NCI-H2196 (cell line): ENCODE results near the gene TRAPPC12.

ENCODE experiments used
- DNase-seq: peaks from one replicate; lab custom pipeline; 2025; ENCODE audit not compliant: unreplicated experiment; lab: John Stamatoyannopoulos, UW

Gene TRAPPC12

DNA sequence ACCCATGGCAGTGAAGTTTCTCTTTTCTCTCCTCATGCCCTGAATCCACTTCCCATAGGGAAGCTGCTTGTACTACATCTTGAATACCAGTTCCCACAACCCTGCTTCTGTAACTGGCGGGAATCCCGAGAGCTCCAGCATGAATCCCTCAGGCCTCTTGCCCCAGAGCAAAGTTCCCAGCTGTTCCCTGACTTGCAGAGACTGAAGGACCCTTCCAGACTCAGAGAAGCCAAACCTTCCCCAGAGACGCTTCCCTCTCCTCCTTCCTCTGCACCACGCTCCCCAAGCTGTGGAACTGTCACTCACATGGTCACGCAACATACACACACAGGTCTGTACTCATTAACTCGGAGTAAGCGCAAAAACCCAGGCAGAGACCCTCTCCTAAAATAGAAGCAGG, 26.4 kb downstream of the TRAPPC12 start:
- DNase-seq = no peak

DNA sequence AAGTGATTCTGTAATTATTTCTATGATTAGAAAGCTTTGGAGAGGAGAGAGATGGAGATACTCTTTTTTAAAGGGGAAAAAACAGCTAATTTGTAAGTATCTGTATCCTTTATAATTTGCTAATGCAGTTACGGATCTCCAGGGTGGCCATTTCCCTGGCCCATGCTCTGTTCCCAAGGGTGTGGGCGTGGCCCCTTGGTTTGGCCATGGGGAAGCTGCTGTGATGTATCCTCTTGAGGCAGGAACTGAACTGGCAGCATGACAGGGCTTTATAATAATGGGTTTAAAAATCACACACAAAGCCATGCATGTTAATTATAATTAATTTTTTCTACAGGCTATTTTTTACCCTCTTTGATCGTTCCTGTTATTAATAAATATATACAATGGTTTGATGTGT, 27.0 kb downstream of the TRAPPC12 start:
- DNase-seq = no peak

DNA sequence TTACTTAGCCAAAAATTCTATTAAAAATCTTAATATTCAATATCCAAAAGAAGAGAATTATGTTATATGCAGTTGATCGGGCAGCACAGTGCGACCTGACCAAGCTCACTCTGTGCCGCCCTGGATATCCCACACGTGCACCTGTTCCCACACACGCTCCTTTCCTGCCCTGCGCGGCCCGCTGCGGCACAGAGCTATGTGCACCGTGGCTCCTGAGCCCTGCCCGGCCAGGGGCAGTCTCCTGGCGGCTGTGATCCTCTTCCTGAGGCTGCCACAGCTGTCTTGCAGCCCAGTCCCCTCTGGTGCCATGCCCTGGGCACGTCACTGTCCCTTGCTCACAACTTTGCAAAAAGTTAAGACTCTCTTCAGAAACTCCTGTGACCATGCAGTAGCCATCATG, 29.3 kb downstream of the TRAPPC12 start:
- no peak for DNase-seq

DNA sequence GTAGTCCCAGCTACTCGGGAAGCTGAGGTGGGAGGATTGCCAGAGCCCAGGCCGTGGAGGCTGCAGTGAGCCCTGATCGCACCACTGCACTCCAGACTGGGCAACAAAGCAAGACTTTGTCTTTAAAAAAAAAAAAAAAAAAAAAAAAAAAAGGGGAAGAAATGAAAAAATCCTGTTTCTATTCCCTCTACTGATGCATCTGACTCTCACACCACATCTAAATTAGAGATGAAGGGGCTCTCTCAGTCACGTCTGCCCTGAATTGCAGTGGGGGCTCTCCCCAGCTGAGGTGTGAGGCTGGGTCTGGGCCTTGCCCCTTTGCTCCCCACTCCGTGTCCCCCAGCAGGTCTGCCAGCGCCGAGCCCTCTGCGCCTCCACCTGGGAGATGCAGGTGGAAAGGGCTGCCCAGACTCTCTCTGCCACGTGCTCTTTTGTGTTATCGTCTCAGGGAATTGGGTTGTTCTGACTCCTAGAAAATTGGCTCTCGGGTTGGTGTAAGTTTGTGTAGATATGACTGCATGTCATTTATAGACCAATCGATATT, 30.2 kb downstream of the TRAPPC12 start:
- no peak for DNase-seq

DNA sequence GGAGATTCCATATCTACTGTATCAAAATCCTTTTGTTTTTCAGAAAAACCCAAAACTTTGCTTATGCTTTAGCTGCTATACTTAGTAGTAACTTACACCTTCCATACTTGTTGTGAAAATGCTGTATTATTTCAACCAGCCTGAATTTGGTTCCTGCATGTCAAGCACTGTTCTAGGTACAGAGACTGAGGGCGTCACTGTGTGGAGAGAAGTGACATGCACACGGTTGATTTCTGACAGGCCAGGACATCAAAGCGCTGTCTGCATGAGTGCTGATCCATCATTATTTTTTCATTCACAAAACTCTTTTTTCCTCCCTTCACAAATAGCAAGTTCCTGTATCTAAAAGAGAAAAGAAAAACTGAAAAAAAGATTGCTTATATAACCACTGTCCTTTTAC, 31.6 kb downstream of the TRAPPC12 start:
- no peak for DNase-seq

DNA sequence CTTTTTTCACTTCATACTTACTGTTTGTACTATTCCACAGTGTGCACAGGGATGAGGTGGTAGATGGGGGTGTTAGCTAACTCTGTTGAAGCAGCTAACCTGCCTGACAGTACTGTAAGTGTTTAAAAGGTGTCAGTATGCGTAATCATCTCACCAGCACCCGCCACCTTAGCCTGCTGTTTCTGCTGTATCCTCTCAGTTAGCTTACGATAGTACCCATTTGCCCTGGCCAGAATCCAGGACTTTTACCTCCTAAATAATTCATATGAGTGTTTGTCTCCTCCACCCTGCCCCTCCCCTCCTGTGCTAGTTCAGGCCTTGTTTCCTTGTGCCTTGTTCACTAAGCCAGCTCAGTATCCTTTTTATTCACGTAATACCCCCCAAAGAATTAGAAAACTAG, 34.2 kb downstream of the TRAPPC12 start:
- DNase-seq = peak; percentile 45

DNA sequence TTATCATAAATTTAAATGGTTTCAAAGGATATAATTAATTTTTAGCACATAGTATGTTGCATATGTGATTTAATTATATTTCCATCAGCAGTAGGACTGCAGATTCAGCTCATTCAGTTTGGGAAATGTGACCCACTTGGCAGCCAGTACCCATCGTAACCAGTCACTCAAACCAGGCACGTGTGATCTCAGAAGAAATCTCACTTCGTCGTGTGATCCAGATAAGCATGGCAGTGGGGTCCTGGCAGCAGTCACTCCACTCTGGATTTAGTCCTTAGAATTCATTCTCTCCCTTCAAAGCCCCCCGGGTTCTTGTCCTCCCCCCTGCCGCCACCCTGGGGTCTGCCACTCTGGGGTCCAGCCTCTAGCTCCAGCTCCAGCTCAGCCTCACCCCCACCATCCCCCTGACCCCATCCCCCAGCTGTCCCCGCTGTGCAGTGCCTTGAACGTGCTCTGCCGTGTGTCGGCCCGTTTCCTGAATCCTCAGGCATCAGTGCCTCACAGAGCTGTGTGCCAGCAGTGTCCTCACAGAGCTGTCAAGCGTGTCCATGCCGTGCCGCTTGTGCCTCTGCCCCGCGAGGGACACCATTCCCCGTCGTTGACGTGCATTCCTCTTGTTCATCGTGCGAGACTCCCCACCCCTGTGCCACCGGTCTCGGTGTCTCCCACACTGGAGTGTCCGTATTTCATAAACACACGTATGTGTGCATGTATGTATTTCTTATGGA, 34.8 kb downstream of the TRAPPC12 start:
- DNase-seq = no peak

DNA sequence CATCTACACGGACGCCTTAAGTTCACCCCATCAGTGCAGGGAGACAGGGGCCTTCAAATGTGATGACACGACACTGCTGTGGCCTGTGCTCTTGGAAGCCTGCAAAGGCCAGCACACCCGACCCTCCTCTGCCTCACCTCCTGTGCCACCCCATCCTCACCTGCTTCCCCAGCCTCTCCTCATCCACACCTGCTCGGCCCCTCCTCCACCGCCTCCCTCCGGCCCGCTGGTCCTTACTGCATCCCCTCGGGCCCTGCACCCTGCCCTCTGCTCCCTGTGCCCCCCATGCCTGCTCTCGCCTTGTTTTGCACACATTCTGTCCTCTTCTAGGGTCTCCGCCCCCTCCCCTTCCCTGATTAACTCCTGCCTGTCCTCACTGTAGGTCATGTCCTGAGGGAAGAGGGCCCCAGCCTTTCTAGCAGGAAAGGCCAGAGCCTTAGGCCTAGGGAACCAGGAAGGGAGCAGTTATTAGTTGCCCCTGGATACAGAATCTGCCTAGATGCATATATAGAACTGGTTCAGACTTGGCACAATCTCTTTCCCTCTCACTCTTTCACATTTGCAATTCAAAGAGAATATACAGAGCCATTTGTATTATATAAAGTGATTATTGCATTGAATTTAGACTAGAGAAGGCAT, 39.4 kb downstream of the TRAPPC12 start:
- no peak for DNase-seq

DNA sequence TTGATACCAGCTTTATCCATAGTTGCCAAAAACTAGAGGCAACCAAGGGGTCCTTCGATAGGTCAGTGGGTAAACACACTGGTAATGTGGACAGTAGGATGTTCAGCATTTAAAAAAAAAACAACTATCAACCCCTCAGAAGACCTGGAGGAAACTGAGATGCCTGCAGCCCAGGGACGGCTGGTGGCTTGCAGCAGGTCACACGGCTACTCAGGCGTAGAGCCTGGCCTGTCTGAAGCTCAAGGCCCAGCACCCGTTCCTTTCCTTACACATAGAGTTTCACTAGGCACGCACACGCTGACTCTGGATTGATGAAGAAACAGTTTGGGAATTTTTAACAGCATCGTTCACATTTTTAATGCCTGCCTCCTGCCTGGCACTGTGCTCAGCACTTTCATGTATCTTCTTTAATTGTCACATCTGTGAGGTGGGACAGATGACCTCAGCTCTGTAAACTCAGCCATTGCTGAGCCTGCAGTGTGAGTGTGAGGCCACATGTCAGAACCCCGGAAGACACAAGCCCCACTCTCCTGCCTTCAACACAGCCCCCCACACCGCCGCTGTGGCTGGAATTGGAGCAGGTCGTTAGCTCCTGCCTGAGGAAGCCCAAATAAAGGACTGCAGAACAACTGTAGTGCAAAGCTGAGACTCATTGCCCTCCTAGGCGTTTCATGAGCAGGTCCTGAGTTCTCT, 40.7 kb downstream of the TRAPPC12 start:
- no peak for DNase-seq

DNA sequence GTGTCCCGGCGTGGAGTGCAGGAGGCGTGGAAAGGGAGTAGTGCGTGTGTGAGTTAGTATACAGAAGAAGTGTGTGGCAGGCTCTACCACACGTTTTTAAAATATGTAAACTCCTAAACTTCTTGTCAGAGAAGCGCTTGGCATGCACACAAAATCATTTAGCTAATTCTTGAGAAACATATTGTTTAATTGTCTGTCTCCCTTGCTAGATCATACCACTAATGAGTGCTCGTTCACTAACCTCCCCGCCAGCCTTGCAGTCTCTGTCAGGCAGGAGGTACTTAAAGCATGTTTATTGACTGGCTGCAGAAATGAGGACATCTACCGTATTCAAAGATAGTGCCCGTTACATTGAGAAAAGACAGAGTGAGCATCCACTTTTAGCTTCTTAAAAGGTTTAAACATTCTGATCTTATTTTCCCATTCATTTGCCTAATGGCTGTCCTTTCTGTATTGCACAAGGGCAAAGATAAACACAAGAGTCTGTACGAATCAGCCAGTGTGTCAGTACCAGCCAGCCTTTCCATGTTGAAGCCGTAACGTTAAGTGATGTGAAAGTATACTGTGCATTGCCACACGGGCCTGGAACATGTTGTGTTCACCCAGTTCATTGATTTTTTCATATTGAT, 41.4 kb downstream of the TRAPPC12 start:
- no peak for DNase-seq

DNA sequence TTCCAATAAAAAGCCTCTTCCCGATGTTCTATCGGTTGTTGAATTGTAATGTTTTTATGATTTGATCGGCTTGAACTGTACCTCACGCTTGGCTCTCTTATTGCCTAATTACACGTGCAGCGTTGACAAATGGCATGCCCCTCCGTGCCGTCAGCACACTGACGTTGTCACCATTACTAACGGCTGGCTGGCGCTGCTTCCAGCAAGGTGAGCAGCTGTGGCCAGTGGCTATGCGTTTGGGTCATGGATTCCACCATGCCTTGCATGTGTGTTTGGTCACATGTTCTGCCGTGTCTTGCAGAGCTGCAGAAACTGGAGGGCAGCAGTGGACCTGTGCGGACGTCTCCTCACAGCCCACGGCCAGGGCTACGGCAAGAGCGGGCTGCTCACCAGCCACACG, 42.1 kb downstream of the TRAPPC12 start:
- no peak for DNase-seq

DNA sequence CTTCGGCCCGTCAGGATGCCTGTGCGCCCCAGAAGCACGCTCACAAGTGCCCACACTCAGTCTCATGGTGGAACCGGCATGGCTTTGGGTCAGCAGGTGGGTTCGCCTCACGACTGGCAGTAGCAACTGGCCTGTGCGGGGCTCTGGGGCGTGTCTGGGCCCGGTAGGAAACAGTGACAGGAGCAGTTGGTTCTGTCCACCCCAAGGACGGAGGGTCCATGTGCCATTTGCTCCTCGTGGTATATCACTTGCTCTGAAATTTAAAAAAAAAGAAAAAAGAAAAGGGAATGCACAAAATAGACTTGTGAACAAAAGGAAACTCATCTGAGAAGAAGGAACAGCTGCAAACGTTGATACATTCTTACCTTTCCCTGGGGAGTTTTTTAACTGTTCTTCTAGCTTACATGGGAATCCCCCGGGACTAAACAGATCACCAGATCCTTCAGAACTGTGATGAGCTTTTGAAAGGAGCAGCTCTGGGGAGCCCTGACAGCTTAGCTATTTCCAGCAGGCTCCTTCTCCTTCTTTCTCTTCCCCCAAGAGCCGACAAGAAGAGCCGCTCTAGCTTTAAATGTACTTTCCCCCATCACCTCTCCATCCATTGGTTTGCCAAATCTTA, 42.8 kb downstream of the TRAPPC12 start:
- DNase-seq = no peak

DNA sequence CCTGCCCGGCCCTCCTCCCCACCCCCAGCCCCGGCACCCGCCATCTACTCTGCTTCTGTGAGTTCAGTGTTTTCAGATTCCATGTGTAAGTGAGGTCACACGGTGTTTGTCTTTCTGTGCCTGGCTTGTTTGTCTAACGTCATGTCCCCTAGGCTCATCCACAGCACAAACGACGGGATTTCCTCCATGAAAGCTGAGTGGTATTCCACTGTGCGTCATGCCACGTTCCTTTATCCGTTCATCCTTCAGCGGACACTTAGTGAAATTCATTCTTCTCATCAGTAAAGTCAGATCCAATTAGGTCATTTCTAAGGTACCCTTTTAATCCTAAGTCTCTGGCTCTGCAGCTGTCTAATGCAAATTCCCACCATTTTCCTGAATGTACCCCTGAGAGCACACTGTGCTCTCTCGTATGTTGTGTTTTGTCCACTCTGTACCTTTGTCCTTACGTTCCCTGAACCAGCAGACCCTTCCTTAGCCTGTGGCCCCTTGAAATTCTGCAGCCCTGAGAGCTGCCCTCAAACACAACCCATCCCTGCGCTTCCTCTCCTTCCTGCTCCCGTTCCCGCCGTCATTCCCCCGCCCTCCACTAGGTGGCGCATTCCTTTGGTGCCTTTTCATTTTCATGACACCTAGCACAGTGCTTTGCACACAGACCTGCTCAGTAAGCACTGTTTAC, 44.1 kb downstream of the TRAPPC12 start:
- peak; percentile 26 for DNase-seq

DNA sequence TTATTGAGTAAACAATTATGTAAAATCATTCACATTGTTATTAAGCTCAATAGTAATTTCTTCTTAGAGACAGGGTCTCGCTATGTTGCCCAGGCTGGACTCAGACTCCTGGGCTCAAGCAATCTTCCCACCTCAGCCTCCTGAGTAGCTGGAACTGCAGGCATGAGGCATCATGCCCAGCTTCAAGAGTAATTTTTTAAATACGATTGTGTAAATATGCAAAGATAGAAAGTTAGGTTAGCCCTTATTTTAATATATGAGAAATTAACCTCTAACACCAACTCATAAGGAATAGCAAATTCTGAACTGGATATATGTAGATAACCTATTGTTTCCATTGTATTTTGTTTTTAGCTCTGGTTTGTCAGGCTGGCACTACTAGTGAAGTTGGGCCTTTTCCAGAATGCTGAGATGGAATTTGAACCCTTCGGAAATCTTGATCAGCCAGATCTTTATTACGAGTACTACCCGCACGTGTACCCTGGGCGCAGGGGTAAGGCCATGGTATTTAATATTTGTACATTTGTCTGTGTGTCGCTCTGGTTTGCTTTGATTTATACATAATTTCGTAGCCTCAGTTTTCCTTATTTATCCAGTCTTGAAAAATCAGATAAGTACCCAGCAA, 44.8 kb downstream of the TRAPPC12 start:
- DNase-seq = no peak

DNA sequence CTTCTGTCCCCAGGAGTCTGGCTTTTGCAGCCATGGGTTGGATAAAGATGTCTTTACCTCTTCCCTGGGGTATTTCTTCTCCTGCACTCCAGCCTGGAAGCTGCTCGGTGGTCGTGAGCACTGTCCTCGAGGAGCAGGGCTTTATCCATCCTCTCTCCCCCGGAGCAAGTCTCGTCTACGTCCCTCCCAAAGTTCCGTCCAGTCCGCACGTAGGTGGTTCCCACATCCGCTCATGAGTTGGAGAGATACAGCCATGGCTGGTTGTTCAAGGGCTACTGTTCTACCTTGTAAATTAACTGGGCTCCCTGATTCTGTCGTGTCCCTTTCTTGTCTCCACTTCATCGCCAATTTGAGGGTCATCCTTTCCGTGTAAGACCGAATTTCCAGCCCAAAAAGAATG, 47.1 kb downstream of the TRAPPC12 start:
- no peak for DNase-seq

DNA sequence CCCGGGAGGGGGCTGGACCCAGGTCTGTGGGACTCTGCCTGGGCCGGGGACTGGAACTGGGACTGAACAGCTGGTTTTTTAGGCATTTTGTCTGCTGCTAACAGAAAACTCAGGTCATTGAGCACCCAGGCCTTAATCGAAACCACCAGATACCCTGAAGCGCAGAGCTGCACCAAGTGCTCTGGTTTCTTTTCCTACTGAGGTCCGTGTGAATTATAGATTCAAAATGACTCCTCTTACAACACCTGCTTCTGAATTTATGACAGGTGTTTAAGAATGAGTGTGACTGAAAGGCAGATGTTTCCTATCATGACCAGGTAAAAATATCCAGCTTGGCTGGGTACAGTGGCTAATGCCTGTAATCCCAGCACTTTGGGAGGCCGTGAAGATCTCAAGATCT, 47.8 kb downstream of the TRAPPC12 start:
- DNase-seq = no peak

DNA sequence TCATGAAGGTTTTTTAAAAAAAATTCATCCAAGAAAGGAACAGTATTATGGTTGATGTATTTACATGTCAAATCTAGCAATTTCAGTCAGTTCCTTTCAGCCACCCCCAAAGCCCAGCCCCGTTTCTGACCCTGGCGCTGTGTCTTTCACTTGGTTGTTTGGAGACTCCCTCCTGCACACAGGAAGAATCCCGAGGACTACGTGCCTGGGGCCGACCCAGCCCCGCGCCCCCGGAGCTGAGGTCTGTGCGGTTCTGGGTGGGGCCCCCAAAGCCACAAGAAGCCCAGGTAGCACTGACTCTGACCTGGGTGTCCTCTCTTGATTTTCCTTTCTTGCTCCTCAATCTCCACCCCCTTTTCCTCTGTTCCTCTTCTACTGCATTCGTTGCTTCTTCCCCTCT, 49.1 kb downstream of the TRAPPC12 start:
- DNase-seq = no peak

DNA sequence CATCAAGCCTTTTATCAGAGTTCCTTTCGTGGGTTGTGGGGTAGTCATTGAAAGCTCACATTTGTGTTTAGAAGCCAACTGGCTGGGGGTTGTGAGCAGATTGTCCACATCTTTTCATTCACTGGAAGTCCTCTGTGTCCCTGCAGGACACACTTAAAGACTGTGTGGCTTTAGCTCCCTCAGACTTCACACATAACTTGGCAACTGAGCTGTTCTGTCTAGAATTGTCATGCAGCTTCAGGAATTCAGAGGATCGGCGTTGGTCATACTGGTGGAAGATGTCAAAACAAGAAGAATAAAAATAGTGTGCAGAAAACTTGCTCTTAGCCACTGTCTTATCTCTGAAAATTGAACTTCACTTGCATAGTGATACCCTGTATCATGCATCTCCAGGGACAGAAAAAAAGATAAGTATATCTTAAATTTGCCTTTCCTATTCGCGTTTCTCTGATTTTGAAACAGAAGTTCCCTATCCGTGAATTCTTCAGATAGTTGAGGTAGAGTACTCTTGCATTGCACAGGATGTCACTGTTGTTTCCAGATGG, 49.6 kb downstream of the TRAPPC12 start:
- no peak for DNase-seq

DNA sequence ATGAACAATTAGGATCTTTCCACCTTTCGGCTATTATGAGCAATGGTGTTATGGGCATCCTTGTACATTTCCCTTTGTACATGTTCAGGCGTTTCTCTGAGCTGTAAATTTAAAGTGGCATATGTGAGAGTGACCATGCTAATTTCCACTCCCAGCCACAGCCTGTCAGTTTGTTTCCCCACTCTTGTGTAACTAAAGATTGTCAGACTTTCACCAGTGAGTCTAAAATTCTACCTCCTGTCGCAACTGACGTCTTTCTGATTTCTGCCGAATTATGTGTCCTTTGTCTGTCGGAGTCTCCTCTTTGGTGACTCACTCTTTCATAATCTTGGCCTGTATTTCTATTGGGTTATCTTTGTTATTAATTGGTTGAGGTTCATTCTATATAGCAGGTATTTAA, 50.7 kb downstream of the TRAPPC12 start:
- DNase-seq = no peak
